Astrocyte of the cerebellum (primary cell): ENCODE data around the gene CFAP299.
A peak's percentile ranks its signal among the peaks of the same experiment; 100 is the strongest.
"Not testable (repeated sequence)": the region's sequence is repeated elsewhere in the genome, so short reads cannot be mapped to it uniquely, and the experiment has no call there.

Experiments
- DNase-seq: peaks from one replicate; pipeline ENCODE4 v3.0.0-alpha.2; 2011; ENCODE audit warnings: low read depth
- H3K4me3 ChIP-seq: 2 replicates; pipeline ENCODE4 v1.5.1; 2011; ENCODE audit warnings: mild to moderate bottlenecking, low read depth, low read length, moderate library complexity
- CTCF ChIP-seq: IDR thresholded peaks from 2 replicates; pipeline ENCODE4 v1.5.1; 2012; ENCODE audit warnings: low read length, low read depth, moderate library complexity, mild to moderate bottlenecking; ENCODE audit errors: missing control alignments
- in situ Hi-C: cut with HindIII; loops from 2 replicates; pipeline ENCODE4 v1.10.0; 2017; ENCODE audit warnings: low sequenced_read_pairs

Gene CFAP299

GRCh38 chr4:80731436-80731835 is 395.9 kb downstream of the CFAP299 start:
- TF ChIP-seq CTCF, result no peak
- no peak overlapping the region for H3K4me3 ChIP-seq
- no peak for DNase-seq
- in situ Hi-C loops, result no loop called here

- in situ Hi-C loops, result no loop called here
- H3K4me3 ChIP-seq, result no peak overlapping the region
- DNase-seq, result peak; percentile 9
- TF ChIP-seq CTCF, result no peak
Measured at GRCh38 chr4:80732010-80732409, 396.5 kb downstream of the CFAP299 start.

- H3K4me3 ChIP-seq, result no peak overlapping the region
- in situ Hi-C loops, result no loop called here
- TF ChIP-seq CTCF, result no peak
- DNase-seq, result no peak
Measured at GRCh38 chr4:80740375-80740774, 404.8 kb downstream of the CFAP299 start.

- in situ Hi-C loops, DNase-seq, H3K4me3 ChIP-seq: not testable (repeated sequence)
Measured at GRCh38 chr4:80749558-80749957, 414.0 kb downstream of the CFAP299 start.

- no peak overlapping the region for H3K4me3 ChIP-seq
- no peak for TF ChIP-seq CTCF
- DNase-seq, result no peak
- in situ Hi-C loops, result no loop called here
Measured at GRCh38 chr4:80751200-80751599, 415.7 kb downstream of the CFAP299 start.

GRCh38 chr4:80767944-80768343 is 432.4 kb downstream of the CFAP299 start:
- TF ChIP-seq CTCF, result no peak
- in situ Hi-C loops, result no loop called here
- DNase-seq, result no peak
- H3K4me3 ChIP-seq, result no peak overlapping the region

GRCh38 chr4:80776168-80776567 is 440.6 kb downstream of the CFAP299 start:
- no peak for DNase-seq
- no peak overlapping the region for H3K4me3 ChIP-seq
- no peak for TF ChIP-seq CTCF
- in situ Hi-C loops, result no loop called here
